ENCODE data around the gene NOPCHAP1.
"Not testable (repeated sequence)": the region's sequence is repeated elsewhere in the genome, so short reads cannot be mapped to it uniquely, and the experiment has no call there.

Gene NOPCHAP1

DNA sequence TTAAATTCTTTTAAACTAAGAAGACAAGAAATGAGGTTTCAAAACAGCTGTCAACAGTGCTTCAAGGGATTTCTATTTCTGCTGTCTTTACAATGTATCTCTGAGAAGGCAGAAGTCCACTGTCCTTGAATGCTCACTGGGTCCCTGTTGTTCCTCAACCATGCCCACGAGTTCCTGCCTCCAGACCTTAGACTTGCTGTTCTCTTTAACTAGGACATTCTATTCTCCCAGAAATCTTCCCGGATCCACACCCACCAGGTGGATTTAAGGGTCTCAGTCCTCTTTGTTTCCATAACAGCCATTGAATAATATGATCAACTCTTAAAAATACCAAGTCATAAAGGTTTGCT lies 21.3 kb upstream of the NOPCHAP1 start:
- DNase-seq (ENCODE audit: low spot score), result no peak

- DNase-seq (ENCODE audit: low spot score), result no peak
Measured at GRCh38 chr12:104966677-104967076, 19.4 kb upstream of the NOPCHAP1 start.

GRCh38 chr12:104969343-104969742 lies 16.8 kb upstream of the NOPCHAP1 start:
- no peak for DNase-seq (ENCODE audit: low spot score)

- DNase-seq (ENCODE audit: low spot score), result no peak
Measured at GRCh38 chr12:104971306-104971705, 14.8 kb upstream of the NOPCHAP1 start.

DNA sequence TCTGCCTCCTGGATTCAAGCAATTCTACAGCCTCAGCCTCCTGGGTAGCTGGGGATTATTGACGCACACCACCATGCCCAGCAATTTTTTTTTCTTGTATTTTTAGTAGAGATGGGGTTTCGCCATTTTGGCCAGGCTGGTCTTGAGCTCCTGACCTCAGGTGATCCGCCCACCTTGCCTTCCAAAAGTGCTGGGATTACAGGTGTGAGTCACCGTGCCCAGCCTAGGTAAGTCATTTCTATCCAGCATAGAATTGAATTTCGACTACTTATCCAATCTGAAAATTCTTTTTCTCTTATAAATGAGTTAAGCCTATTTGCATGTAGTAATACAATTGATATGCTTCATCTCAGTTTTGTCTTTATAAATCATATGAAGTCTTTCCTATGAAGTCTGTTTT lies 12.9 kb upstream of the NOPCHAP1 start:
- no peak for DNase-seq (ENCODE audit: low spot score)

DNA sequence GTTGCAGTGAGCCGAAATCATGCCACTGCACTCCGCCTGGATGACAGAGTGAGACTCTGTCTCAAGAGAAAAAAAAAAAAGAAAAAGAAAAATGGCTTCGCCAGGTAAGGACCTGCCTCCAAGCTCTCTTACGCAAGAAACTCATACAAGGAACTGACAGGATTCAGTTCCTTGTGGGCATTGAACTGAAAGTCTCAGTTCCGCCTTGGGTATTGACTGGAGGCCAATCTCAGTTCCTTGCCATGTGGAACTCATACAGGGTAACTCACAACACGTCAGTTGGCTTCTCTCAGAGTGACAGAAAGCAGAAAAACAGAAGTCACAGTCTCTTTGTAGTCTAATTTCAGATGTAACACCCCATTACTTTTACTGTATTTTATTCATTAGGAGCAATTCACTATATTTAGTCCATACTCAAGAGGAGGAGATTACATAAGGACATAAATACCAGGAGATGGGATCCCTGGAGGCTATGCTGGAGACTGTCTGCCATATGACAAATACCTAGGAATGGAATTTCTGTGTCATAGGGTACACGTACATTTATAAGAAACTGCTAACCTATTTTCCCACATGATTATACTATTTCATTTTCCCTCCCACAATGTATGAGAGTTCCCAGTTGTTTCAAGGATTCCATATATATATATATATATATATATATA lies 11.4 kb upstream of the NOPCHAP1 start:
- DNase-seq (ENCODE audit: low spot score), result peak; percentile 58

DNA sequence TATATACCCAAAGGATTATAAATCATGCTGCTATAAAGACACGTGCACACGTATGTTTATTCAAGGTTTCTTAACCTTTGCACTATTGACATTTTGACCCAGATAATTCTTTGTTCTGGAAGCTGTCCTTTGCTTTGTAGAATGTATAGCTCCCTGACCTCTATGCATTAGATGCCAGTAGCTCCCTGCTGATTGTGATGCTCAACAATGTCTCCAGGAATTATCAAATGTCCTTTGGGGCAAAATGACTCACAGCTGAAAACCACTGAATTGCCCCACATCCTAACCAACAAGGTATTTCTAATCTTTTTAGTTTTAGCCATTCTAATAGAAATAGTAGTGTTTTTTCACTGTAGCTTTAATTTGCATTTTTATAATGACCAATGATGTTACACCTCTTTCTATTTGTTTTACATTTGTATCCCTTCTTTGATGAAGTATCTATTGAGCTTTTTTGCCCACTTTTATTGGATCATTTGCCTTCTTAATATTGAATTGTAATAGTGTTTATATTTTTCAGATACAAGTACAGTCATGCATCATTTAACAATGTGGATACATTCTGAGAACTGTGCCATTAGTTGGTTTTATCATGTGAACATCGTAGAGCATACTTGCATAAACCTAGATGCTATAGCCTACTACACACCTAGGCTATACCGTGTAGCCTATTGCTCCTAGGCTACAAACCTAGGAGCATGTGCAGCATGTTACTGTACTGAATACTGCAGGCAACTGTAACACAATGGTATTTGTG lies 10.4 kb upstream of the NOPCHAP1 start:
- peak; percentile 65 for DNase-seq (ENCODE audit: low spot score)

GRCh38 chr12:104976703-104977102 lies 9.4 kb upstream of the NOPCHAP1 start:
- no peak for DNase-seq (ENCODE audit: low spot score)

- not testable (repeated sequence) for DNase-seq (ENCODE audit: low spot score)
Measured at GRCh38 chr12:104977688-104978087, 8.4 kb upstream of the NOPCHAP1 start.

DNA sequence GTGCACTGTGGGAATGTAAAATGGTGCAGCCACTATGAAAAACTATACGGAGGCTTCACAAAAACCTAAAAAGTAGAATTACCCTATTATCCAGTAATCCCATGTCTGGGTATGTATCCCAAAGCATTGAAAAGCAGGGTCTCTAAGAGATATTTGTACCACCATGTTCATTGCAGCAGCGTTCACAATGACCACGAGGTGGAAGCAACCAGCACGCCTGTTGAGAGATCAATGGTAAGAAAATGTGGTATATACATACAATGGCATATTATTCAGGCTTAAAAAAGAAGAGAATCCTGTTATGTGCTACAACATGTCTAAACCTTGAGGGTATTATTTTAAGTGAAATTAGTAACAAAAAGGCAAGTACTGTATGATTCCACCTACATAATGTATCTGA lies 910 bp upstream of the NOPCHAP1 start:
- no peak for DNase-seq (ENCODE audit: low spot score)

GRCh38 chr12:104990950-104991349 lies 4.8 kb downstream of the NOPCHAP1 start:
- no peak for DNase-seq (ENCODE audit: low spot score)

DNA sequence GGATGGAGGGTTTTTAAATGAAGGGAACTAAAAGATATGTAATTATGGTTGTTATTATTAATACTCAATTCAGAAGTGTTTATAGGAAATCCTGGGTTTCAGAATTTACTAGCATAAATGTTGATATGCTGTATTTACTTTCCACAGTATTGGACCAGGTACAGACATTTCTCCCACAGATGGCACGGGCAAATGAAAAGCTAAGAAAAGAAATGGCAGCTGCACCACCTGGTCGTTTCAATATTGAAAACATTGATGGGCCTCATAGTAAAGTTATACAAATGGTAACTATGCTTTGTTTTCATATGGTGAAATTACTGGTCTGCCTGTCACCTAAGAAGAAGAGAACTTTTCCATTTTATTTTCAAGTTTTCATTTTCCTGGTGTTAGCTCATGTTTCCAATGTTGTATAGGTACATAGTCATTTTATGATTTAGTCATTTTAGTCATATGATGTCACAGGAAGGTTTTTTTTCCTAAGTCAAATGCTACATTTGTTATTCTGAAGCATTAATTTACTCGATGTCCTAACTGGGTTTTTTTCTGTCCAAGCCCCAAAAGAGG lies 5.5 kb downstream of the NOPCHAP1 start:
- DNase-seq (ENCODE audit: low spot score), result no peak

- no peak for DNase-seq (ENCODE audit: low spot score)
Measured at GRCh38 chr12:104994336-104994735, 8.2 kb downstream of the NOPCHAP1 start.

DNA sequence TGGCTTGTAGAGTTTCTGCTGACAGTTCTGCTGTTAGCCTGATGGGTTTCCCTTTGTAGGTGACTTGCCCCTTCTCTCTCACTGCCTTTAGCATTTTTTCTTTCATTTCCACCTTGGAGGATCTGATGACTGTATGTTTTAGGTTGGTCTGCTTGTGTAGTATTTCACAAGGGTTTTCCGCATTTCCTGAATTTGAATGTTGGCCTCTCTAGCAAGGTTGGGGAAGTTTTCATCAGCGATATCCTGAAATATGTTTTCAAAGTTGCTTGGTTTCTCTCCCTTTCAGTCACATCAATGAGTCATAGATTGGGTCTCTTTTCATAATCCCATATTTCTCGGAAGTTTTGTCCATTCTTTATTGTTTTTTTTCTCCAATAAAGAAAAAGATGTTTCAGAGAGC lies 11.4 kb downstream of the NOPCHAP1 start:
- DNase-seq (ENCODE audit: low spot score), result no peak

- DNase-seq (ENCODE audit: low spot score), result no peak
Measured at GRCh38 chr12:104998423-104999346, 12.6 kb downstream of the NOPCHAP1 start.

GRCh38 chr12:104999347-104999685 lies 13.2 kb downstream of the NOPCHAP1 start:
- DNase-seq (ENCODE audit: low spot score), result no peak

DNA sequence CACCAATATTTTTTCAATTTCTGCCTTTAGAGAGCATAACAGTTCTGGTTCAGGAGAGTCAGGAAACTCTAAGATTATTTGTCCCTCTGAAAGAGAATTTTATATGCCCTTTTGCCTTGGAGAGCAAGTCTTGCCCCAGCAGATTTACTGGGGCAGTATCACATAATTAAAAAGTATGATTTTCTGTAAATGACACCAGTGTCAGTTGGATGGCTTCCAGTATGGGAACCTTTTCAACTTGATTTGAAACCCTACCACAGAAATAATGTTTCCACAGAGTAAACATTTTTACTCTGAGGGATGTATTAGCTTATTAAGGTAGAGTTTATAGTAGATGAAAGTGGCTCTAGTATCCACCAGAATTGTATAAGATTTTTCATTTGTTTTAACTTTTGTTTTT lies 15.4 kb downstream of the NOPCHAP1 start:
- no peak for DNase-seq (ENCODE audit: low spot score)

GRCh38 chr12:105013892-105014291 lies 27.8 kb downstream of the NOPCHAP1 start:
- no peak for DNase-seq (ENCODE audit: low spot score)

DNA sequence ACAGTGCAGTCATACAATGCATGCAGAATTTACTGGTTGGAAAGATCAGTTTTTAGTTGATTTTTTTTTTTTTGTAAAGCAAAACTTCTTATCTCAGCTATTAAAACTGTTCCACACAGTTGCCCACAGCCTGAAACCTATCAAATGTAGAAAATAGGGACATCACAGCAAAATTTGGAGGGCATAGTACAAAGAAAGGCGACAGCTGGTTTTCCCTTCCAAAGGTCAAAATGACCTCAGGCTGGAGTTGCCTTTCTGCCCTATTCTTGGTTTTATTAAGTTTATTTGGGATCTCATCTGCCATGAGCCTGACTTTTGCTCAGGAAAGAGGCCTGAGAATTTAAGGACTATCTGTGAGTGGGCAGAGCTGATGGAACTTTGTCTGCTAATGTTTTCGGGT lies 28.5 kb downstream of the NOPCHAP1 start:
- no peak for DNase-seq (ENCODE audit: low spot score)

DNA sequence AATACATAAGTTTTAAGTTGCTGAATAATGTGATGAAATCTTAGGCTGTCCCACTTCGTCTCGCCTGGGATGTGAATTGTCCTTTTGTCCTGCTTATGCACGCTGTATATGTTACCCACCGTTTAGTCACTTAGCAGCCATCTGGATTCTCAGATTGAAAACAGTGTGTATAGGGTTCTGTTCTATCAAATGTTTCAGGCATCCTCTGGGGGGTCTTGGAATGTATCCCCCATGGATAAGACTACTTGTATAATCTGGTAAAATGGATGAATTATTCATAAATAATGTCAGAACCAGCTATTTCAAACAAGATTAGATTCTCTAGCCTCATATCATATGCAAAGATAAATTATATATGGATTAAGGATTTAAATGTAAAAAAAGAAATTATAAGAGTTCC lies 29.4 kb downstream of the NOPCHAP1 start:
- no peak for DNase-seq (ENCODE audit: low spot score)

DNA sequence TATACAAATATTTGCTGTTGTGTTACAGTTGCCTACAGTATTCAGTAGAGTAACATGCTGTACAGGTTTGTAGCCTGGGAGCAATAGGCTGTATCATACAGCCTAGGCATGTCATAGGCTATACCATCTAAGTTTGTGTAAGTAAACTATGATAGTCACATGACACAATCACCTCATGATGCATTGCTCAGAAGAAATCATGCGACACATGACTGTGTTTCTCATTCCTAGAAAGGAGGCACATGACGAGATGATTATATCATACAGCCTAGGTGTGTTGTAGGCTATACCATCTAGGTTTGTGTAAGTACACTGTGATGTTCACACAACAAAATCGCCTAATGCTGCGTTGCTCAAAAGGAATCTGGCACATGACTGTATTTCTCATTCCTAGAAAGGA lies 31.9 kb downstream of the NOPCHAP1 start:
- DNase-seq (ENCODE audit: low spot score), result no peak

- no peak for DNase-seq (ENCODE audit: low spot score)
Measured at GRCh38 chr12:105018776-105019175, 32.7 kb downstream of the NOPCHAP1 start.

Measured in AG08395 (cell line).